ENCODE data around the gene VEZT. TPM values are rescaled to one million over a fixed set of nuclear protein-coding genes. Genes with fewer than 3 reads are reported as not detected.

Gene VEZT
- total RNA-seq, 1 donor = 44.4 TPM

DNA sequence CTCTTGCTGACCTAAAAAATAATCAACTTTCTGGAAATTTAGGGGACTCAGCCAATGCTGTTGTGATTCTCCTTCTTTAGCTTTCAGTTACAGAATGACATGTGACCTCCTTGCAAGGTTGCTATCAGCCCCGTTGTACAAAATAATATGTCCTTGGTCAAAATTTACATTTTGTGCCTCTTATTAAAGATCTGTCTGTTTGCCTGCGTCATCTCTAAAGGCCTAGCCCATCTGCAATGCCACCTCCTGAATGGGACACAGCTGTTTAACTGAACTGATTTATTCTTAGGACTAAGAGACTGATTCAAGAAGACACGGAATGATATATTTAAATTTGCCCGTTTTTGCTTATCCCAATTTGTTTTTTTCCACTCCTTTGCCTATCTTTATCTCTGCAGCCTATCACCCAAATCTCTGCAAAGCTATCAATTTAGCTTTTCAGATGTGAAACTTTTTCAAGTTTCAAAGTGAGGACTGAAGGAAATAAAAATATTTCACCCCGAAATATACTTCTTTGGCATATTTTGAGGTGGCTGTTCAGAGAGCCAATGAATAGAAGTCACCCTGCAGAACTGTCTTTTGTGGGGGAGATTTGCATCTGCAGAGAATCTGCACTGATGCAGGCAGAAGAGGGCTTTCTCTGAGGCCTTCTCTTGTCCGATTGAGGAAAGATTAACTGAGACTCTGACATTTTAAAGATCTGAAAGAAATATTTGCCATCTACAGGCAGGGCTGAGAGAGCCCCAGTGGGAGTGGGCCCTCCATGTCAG lies 126.0 kb downstream of the VEZT start:
- no peak for DNase-seq (ENCODE audit: low read depth in 2 of 3, low spot score in 2 of 3)

DNA sequence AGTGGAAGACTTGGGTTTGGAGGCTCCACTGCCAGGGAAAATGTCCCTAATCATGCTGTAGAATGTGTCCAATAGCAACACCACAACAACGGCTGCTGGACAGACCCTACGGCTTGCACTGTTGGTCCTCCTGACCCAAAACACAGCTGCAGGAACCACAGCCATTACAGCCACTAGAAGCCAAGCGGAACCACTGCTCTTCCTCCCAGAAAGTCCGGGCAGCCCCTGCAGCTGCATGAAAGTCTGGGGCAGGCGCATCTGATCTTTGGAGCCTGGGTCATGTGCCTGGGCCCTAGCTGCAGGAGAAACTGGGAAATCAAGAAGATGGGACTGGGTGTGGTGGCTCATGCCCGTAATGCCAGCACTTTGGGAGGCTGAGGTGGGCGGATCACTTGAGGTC lies 131.7 kb downstream of the VEZT start:
- DNase-seq (ENCODE audit: low read depth in 2 of 3, low spot score in 2 of 3) = no peak

DNA sequence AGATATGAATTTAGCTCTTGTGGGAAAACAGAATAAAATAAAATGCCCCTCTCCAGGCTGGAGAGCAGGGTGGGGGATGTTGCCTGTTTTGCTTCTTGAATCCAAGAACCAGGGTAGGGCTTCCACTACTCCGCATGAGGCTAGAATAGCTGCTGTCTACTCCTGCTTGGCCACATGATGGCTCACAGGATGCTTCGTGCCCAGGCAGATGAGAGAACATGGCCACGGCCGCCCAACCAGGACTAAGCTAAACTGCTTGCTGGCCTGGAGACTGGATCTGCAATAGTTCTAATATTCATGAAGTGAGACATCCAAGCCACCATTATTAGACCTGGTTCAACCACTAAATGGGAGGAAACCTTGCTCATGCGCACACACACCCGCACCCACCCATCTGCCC lies 134.1 kb downstream of the VEZT start:
- DNase-seq (ENCODE audit: low read depth in 2 of 3, low spot score in 2 of 3) = no peak

Small RNAs within 50 kb of the gene (small RNA-seq; reads per million reads assigned to genes)
- gene MIR331 (51.2 reads per million, percentile 96 among the genes with 10 or more reads in this experiment), gene MIR3685 (not detected), gene RF00019 (not detected), gene RNU6-808P (not detected)

Other genes starting within 250 kb of the VEZT start
- 40.9 TPM for gene NDUFA12, start 214.1 kb upstream of the VEZT start, total RNA-seq
- 16.7 TPM for gene NR2C1, start 144.2 kb upstream of the VEZT start, total RNA-seq
- 0.27 TPM for gene FGD6, start 340 bp upstream of the VEZT start, total RNA-seq